ENCODE measurements around the gene SPPL2B. TPM values are rescaled to one million over a fixed set of nuclear protein-coding genes. Genes with fewer than 3 reads are reported as not detected.

The SPPL2B gene
- total and polyA plus RNA-seq, 2 experiments from 2014 or later: 23.5 to 51.0 TPM

GRCh38 chr19:2372076-2372612 is 43.7 kb downstream of the SPPL2B start (continued):
- TF ChIP-seq ZNF462 (CRISPR knock-in tag; IDR thresholded peaks at IDR 0.05) (no peak), STAT1 (IDR thresholded peaks at IDR 0.05; ENCODE audit: unreplicated experiment) (no peak), CTCF (conservative IDR thresholded peaks at IDR 0.05; ENCODE audit: low read depth in 2 of 2) (no peak)

GRCh38 chr19:2374808-2375207 is 46.3 kb downstream of the SPPL2B start:
- Histone ChIP-seq H2AFZ (no peak overlapping the region), H3K27ac (ENCODE audit: low read depth) (no peak overlapping the region), H3K9me2 (ENCODE audit: insufficient read depth) (0 out of 2 replicates have a peak, but pooled peaks cover 3% of the 10 kb centered on the region), H3K79me2 (replicated peaks; ENCODE audit: insufficient read depth) (no peaks in the 10 kb centered on the region), H3K36me3 (ENCODE audit: insufficient read depth) (no peaks in the 10 kb centered on the region), H3F3A (replicated peaks; ENCODE audit: low read depth) (no peaks in the 10 kb centered on the region; the same call in 1 of the 2 replicates), H3K4me1 (ENCODE audit: insufficient read depth) (no peaks in the 10 kb centered on the region), H4K20me1 (replicated peaks; ENCODE audit: insufficient read depth) (no peaks in the 10 kb centered on the region), H3K4me2 (no peak overlapping the region), H3K27me3 (ENCODE audit: insufficient read depth) (no peaks in the 10 kb centered on the region), H3K4me3 (no peak overlapping the region)
- H3K36me3 Mint-ChIP-seq (ENCODE audit: low read depth): peaks cover 12% of the 10 kb centered on the region
- DNase-seq (ENCODE audit: low spot score) (no peak), ATAC-seq (no peak)
- H3K4me1 Mint-ChIP-seq: no peaks in the 10 kb centered on the region; the same call in 2 of the 3 replicates
- H3K9me3 Mint-ChIP-seq: peaks cover 28% of the 10 kb centered on the region
- peaks cover 19% of the 10 kb centered on the region for H3K27me3 Mint-ChIP-seq (ENCODE audit: insufficient read depth, low read depth, poor library complexity)
- no peak overlapping the region for H3K27ac Mint-ChIP-seq
- no peak overlapping the region for H3K4me3 Mint-ChIP-seq
- TF ChIP-seq STAT1 (IDR thresholded peaks at IDR 0.05; ENCODE audit: unreplicated experiment): no peak
- TF ChIP-seq ZNF114 (CRISPR knock-in tag; IDR thresholded peaks at IDR 0.05): no peak
- TF ChIP-seq REST (IDR thresholded peaks at IDR 0.05; ENCODE audit: unreplicated experiment): no peak
- no peak for TF ChIP-seq ZNF331 (CRISPR knock-in tag; IDR thresholded peaks at IDR 0.05; ENCODE audit: low read depth)
- TF ChIP-seq JUNB (IDR thresholded peaks at IDR 0.05; ENCODE audit: unreplicated experiment): no peak
- TF ChIP-seq ETS1 (IDR thresholded peaks at IDR 0.05): no peak
- TF ChIP-seq CTCF (conservative IDR thresholded peaks at IDR 0.05; ENCODE audit: low read depth in 2 of 2): no peak
- no peak for TF ChIP-seq EZH2 (IDR thresholded peaks at IDR 0.05; ENCODE audit: low read depth, unreplicated experiment)
